GM23338 (cell line): ENCODE results near the gene FCSK. TPM values are rescaled to one million over a fixed set of nuclear protein-coding genes. Genes with fewer than 3 reads are reported as not detected.

ENCODE experiments used
- ATAC-seq: fragments of 200-7000 bp; cut with Tn5 transposase; 3 replicates; pipeline ENCODE4 v1.9.1; 2020
- DNase-seq: peaks from one replicate; pipeline ENCODE4 v3.0.0-alpha.2; 2015; ENCODE audit warnings: low spot score
- H2AFZ ChIP-seq: fragments of 200-600 bp; sonication (generic); 2 replicates; pipeline ENCODE4 v1.8.0; 2016; ENCODE audit warnings: antibody characterized with exemption, mild to moderate bottlenecking, moderate library complexity
- H3F3A ChIP-seq: fragments of 200-600 bp; sonication (generic); replicated peaks from 2 replicates; pipeline ENCODE4 v1.8.0; 2017; ENCODE audit warnings: antibody characterized with exemption, mixed run types, low read depth
- H3K27ac ChIP-seq: fragments of 200-600 bp; sonication (generic); 2 replicates; pipeline ENCODE4 v1.6.1; 2016; ENCODE audit warnings: low read depth
- H3K27me3 ChIP-seq: fragments of 200-600 bp; sonication (generic); 2 replicates; pipeline ENCODE4 v1.8.0; 2016; ENCODE audit warnings: mild to moderate bottlenecking, mixed run types, moderate library complexity; ENCODE audit not compliant: insufficient read depth
- H3K36me3 ChIP-seq: fragments of 200-600 bp; sonication (generic); 2 replicates; pipeline ENCODE4 v1.8.0; 2016; ENCODE audit warnings: mild to moderate bottlenecking; ENCODE audit not compliant: insufficient read depth
- H3K4me1 ChIP-seq: fragments of 200-600 bp; sonication (generic); 2 replicates; pipeline ENCODE4 v1.8.0; 2016; ENCODE audit warnings: mild to moderate bottlenecking, moderate library complexity; ENCODE audit not compliant: insufficient read depth
- H3K4me2 ChIP-seq: fragments of 200-600 bp; sonication (generic); 2 replicates; pipeline ENCODE4 v1.7.1; 2017; ENCODE audit warnings: mixed run types
- H3K4me3 ChIP-seq: fragments of 200-600 bp; sonication (generic); 2 replicates; pipeline ENCODE4 v1.6.1; 2016; ENCODE audit warnings: mixed run types
- H3K79me2 ChIP-seq: fragments of 200-600 bp; sonication (generic); replicated peaks from 2 replicates; pipeline ENCODE4 v1.8.0; 2017; ENCODE audit warnings: mild to moderate bottlenecking; ENCODE audit not compliant: insufficient read depth
- H3K9me2 ChIP-seq: fragments of 200-600 bp; sonication (generic); 2 replicates; pipeline ENCODE4 v1.8.0; 2017; ENCODE audit not compliant: insufficient read depth
- H4K20me1 ChIP-seq: fragments of 200-600 bp; sonication (generic); replicated peaks from 2 replicates; pipeline ENCODE4 v1.8.0; 2017; ENCODE audit warnings: mild to moderate bottlenecking; ENCODE audit not compliant: insufficient read depth
- H3K27ac Mint-ChIP-seq: 2 replicates; pipeline ENCODE4 v1.8.0; 2020; ENCODE audit warnings: inconsistent platforms, mild to moderate bottlenecking, moderate library complexity, mixed read lengths
- H3K27me3 Mint-ChIP-seq: 3 replicates; pipeline ENCODE4 v1.8.0; 2022; ENCODE audit warnings: low read depth, mild to moderate bottlenecking, moderate library complexity, mixed read lengths, inconsistent platforms; ENCODE audit not compliant: insufficient read depth, poor library complexity
- H3K36me3 Mint-ChIP-seq: 3 replicates; pipeline ENCODE4 v1.8.0; 2021; ENCODE audit warnings: low read depth, mild to moderate bottlenecking, inconsistent platforms, moderate library complexity, mixed read lengths
- H3K4me1 Mint-ChIP-seq: 3 replicates; pipeline ENCODE4 v1.8.0; 2020; ENCODE audit warnings: mild to moderate bottlenecking, inconsistent platforms, mixed read lengths
- H3K4me3 Mint-ChIP-seq: 3 replicates; pipeline ENCODE4 v1.8.0; 2021; ENCODE audit warnings: moderate library complexity, mild to moderate bottlenecking, inconsistent platforms, mixed read lengths
- H3K9me3 Mint-ChIP-seq: 3 replicates; pipeline ENCODE4 v1.8.0; 2020; ENCODE audit warnings: moderate library complexity, mild to moderate bottlenecking, inconsistent platforms, mixed read lengths
- CREB1 ChIP-seq: fragments of 250-450 bp; sonication (Bioruptor Pico); IDR thresholded peaks from 2 replicates; pipeline ENCODE4 v1.5.0; 2020; ENCODE audit warnings: low read depth, mild to moderate bottlenecking, moderate library complexity
- CTCF ChIP-seq, 2 experiments: fragments of 200-600 bp in 1 of 2; sonication (generic) in 1 of 2; conservative IDR thresholded peaks; 2 replicates each; pipeline versions ENCODE4 v1.5.1 to v1.6.1; 2016 to 2017; ENCODE audit warnings: antibody characterized with exemption in 2 of 2, low read depth in 2 of 2, mild to moderate bottlenecking in 2 of 2, moderate library complexity in 1 of 2
- ETS1 ChIP-seq: IDR thresholded peaks from 2 replicates; pipeline ENCODE4 v1.6.1; 2016; ENCODE audit warnings: antibody characterized with exemption
- EZH2 ChIP-seq: fragments of 200-600 bp; sonication (generic); IDR thresholded peaks from one replicate; pipeline ENCODE4 v1.8.0; 2017; ENCODE audit warnings: antibody characterized with exemption, mild to moderate bottlenecking, low read depth; ENCODE audit not compliant: unreplicated experiment
- EZH2phosphoT487 ChIP-seq: fragments of 200-600 bp; sonication (generic); IDR thresholded peaks from one replicate; pipeline ENCODE4 v1.8.1; 2018; ENCODE audit warnings: antibody characterized with exemption; ENCODE audit not compliant: unreplicated experiment
- JUNB ChIP-seq: IDR thresholded peaks from one replicate; pipeline ENCODE4 v1.6.1; 2016; ENCODE audit warnings: antibody characterized with exemption; ENCODE audit not compliant: unreplicated experiment
- NANOG ChIP-seq: IDR thresholded peaks from 2 replicates; pipeline ENCODE4 v1.6.1; 2016; ENCODE audit warnings: antibody characterized with exemption, borderline replicate concordance
- POLR2AphosphoS5 ChIP-seq: IDR thresholded peaks from 2 replicates; pipeline ENCODE4 v1.6.1; 2016; ENCODE audit warnings: antibody characterized with exemption, low read depth
- REST ChIP-seq: IDR thresholded peaks from one replicate; pipeline ENCODE4 v1.6.1; 2018; ENCODE audit warnings: antibody characterized with exemption; ENCODE audit not compliant: unreplicated experiment
- STAT1 ChIP-seq: IDR thresholded peaks from one replicate; pipeline ENCODE4 v1.6.1; 2016; ENCODE audit warnings: antibody characterized with exemption; ENCODE audit not compliant: unreplicated experiment
- ZNF114 ChIP-seq: fragments of 250-450 bp; sonication (Bioruptor Pico); IDR thresholded peaks from 2 replicates; pipeline ENCODE4 v1.5.0; 2020; ENCODE audit warnings: mild to moderate bottlenecking, moderate library complexity
- ZNF331 ChIP-seq: fragments of 250-450 bp; sonication (Bioruptor Pico); IDR thresholded peaks from 2 replicates; pipeline ENCODE4 v1.5.0; 2020; ENCODE audit warnings: low read depth, mild to moderate bottlenecking, moderate library complexity
- ZNF462 ChIP-seq: fragments of 250-450 bp; sonication (Bioruptor Pico); IDR thresholded peaks from 2 replicates; pipeline ENCODE4 v1.5.0; 2020; ENCODE audit warnings: mild to moderate bottlenecking, moderate library complexity
- polyA plus RNA-seq: library from polyadenylated mRNA; unstranded; fragments of >200 nt; fragmentation: Nextera tagmentation; extraction: Ambion mirVana; gene quantifications from 2 replicates; pipeline ENCODE4 v1.2.1, GENCODE V29; 2016
- total RNA-seq: library from RNA; depleted of rRNA; stranded (reverse); fragments of >200 nt; shearing (Covaris generic); gene quantifications from 2 replicates; pipeline ENCODE4 v1.2.3, GENCODE V29; 2014

The FCSK gene
- total and polyA plus RNA-seq, 2 experiments from 2014 or later, result 2.3 to 4.0 TPM

GRCh38 chr16:70468776-70469525 is 14.6 kb downstream of the FCSK start:
- DNase-seq, result no peak
- H3K9me3 Mint-ChIP-seq, result no peaks in the 10 kb centered on the region

More at GRCh38 chr16:70468776-70469525, 14.6 kb downstream of the FCSK start:
- Histone ChIP-seq H3K36me3 (no peaks in the 10 kb centered on the region), H4K20me1 (no peaks in the 10 kb centered on the region), H3K9me2 (no peaks in the 10 kb centered on the region), H3K4me3 (no peak overlapping the region), H3K4me2 (no peak overlapping the region), H3K79me2 (no peaks in the 10 kb centered on the region), H3K27ac (no peak overlapping the region), H2AFZ (no peak overlapping the region), H3F3A (no peaks in the 10 kb centered on the region), H3K27me3 (no peaks in the 10 kb centered on the region), H3K4me1 (no peaks in the 10 kb centered on the region)
- H3K27me3 Mint-ChIP-seq, result peaks cover 4% of the 10 kb centered on the region
- H3K36me3 Mint-ChIP-seq, result no peaks in the 10 kb centered on the region; the same call in 2 of the 3 replicates
- H3K4me1 Mint-ChIP-seq, result peaks cover 4% of the 10 kb centered on the region; the same call in 2 of the 3 replicates
- H3K27ac Mint-ChIP-seq, result no peak overlapping the region
- no peak for ATAC-seq
- TF ChIP-seq STAT1 (no peak), CTCF (conservative IDR thresholded peaks at IDR 0.05; ENCODE audit: low read depth in 2 of 2) (no peak), CREB1 (CRISPR knock-in tag) (no peak), POLR2AphosphoS5 (no peak), ZNF331 (CRISPR knock-in tag) (no peak), EZH2phosphoT487 (no peak), ETS1 (no peak), ZNF114 (CRISPR knock-in tag) (no peak), ZNF462 (no peak), REST (no peak), NANOG (no peak), EZH2 (no peak), JUNB (no peak)
- H3K4me3 Mint-ChIP-seq, result no peak overlapping the region
